Activated T-helper 1 cell treated with anti-CD3 and anti-CD28 coated beads, Interleukin-2, amount 50 U/mL, for 16 hours (primary cell): ENCODE results near the gene CAMK2G.
"Not testable (repeated sequence)": the region's sequence is repeated elsewhere in the genome, so short reads cannot be mapped to it uniquely, and the experiment has no call there.

Experiments
- DNase-seq, 2 donors: peaks; one replicate each; pipeline ENCODE4 v3.0.0-alpha.2; 2020; ENCODE audit warnings: low read depth in 1 of 2, low spot score in 1 of 2

Gene CAMK2G

DNA sequence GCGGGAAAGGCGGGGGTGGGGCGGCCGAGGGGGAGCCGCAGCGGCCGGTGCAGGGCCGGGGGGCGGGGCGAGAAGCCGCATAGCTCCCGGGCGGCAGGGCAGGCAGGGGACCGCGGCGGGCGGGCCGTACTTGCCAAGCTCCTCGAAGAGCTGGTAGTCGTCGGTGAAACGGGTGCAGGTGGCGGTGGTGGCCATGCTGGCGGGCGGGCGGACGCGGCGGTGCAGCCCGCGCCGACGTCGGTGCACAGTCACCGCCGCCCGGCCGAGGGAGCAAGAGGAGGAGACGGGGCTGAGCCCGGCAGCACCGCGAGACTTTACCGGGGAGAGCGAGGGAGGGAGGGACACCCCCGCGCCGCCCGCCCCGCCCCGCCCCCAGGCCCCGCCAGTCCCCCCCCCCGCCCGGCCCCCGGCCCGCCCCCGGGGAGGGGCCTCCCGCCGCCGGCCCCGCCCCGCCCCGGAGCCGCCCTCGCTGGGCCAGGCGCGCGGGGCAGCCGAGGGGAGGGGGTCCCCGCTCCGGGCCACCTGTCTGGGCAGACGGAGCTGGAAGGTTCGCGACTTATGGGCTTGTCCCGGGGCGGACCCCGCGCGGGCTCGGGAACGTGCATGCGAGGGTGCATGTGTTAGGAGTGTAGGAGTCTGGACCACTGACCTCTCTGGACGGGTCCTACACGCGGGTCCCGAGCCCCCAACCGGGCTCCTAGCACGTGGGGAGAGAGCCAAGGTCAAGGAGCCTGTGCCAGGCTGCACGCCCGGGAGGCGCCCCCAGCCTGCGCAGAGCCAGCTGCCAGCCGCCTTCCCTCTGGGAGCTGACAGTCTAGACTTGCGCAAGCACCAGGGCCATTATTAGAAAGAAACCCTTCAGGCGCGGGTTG, at the start of gene CAMK2G:
CAMK2G (minus strand) TSS at position 289 of the 872 bp plus-strand sequence; CDS start at position 195, 94 bp downstream.
- DNase-seq, result peak; percentile 57 to 73

DNA sequence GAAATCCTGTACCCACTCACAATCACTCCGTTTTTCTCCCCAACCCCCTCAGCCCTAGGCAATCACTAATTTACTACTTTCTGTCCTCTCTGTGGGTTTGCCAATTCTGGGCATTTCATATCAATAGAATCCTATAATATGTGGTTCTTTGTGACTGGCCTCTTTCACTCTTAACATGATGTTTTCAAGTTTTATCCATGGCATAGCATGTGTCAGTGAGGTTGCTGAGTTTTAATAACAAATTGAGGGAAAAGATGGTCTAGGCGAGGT, 48.4 kb upstream of the CAMK2G start:
- no peak for DNase-seq

- DNase-seq, result no peak
Measured at GRCh38 chr10:73922007-73922863, 47.9 kb upstream of the CAMK2G start.

DNA sequence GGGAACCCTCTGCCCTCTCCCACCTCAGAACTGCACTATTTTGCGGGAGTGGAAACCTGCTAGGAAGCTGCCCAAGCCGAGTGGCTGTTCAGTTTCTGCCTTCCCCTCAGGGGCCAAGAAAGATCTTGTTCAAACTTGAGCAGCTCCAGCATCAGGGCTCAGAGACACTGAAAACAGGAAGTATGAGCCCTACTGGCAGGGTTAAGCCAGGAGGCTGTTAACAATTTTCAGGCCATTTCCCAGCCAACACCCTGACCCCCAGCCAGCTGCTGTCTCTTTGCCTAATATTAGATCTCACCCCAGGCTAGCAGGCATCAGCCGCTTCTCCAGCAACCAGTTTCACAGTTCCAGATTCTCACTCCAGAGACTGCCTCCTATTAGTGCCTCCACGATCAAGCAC, 45.7 kb upstream of the CAMK2G start:
- DNase-seq, result no peak

- not testable (repeated sequence) for DNase-seq
Measured at GRCh38 chr10:73919481-73919880, 45.1 kb upstream of the CAMK2G start.

- DNase-seq, result no peak
Measured at GRCh38 chr10:73917566-73918305, 43.4 kb upstream of the CAMK2G start.

- DNase-seq, result no peak
Measured at GRCh38 chr10:73916761-73917470, 42.6 kb upstream of the CAMK2G start.

DNA sequence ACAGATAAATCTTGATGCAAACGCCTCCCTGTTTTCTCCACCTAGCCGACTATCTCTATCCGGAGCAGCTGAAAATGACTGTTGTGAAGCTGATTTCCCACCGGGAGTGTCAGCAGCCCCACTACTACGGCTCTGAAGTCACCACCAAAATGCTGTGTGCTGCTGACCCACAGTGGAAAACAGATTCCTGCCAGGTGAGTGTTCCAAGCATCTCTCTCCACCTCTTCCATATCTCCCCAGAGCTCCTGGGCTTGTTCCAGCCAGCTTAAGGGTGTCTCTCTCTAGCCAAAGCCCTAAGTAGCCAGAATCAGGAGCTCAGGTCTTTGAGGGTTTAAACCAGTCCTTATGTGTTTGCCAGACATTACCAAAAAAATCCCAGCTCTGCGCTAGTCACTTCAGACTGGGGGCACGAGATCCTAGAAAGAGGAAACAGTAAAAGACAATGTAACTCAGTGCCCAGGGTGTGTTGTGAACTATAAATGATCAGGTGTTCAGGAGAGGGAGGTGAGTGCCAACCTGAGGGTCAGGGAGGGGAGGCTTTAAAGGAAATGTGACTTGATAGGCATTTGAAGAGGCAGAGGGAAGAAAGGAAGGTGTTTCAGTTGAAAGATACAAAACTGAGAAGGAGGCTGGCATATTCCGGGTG, 41.0 kb upstream of the CAMK2G start:
- DNase-seq, result no peak

DNA sequence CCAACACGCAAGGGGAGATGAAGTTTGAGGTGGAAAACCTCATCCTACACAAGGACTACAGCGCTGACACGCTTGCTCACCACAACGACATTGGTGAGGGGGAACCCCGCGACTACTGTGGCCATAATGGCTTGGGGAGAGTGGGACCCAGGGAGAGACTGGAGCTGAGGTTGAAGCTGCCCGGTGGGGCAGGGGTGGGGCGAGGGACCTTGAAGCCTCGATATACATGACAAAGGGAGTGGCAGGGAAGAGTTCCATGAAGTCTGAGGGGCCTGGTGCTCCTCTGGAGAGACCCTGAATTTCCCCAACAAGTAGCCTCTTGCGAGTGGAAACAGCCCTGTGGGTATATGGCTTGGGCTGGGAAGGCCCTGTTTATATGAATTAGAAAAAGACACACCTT, 39.7 kb upstream of the CAMK2G start:
- no peak for DNase-seq

GRCh38 chr10:73911553-73912004, 37.2 kb upstream of the CAMK2G start:
- DNase-seq, result no peak

DNA sequence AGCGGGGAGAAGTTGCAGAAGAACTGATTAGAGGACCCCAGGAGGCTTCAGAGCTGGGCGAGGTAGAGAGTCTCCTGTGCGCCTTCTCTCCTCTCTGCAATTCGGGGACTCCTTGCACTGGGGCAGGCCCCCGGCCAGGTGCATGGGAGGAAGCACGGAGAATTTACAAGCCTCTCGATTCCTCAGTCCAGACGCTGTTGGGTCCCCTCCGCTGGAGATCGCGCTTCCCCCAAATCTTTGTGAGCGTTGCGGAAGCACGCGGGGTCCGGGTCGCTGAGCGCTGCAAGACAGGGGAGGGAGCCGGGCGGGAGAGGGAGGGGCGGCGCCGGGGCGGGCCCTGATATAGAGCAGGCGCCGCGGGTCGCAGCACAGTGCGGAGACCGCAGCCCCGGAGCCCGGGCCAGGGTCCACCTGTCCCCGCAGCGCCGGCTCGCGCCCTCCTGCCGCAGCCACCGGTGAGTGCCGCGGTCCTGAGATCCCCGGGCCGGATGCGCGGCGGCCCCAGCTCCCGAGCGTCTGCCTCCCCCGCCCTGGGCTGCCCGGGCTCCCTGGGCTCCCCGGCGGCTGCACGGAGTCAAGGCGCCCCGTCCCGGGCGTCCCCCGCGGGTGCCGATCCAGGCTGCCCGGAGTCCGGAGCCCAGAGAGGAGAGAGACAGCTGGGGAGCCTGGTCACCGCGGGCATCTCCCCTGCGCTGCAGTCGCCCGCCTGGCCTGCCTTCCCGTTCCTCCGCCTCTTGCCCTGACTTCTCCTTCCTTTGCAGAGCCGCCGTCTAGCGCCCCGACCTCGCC, 36.6 kb upstream of the CAMK2G start, which contains the start of gene PLAU:
PLAU (plus strand) TSS at position 369 of the 789 bp plus-strand sequence. CDS start 424 bp downstream, outside the sequence.
- DNase-seq, result no peak

DNA sequence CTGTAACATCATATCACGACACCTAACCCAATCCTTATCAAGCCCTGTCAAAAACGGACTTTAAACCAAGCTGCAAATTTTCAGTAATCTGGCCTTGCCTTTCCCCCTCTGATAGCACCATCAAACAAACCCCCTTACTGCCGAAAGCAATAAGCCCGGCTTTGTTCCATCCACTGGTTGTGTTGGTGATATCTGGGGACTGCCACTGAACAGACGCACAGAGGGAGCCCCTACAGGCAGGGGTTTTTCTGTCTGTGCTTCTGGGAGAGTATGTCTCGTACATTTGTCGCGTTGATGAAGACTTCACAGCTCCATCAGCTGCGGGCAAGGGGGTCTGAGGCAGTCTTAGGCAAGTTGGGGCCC, 36.0 kb upstream of the CAMK2G start:
- no peak for DNase-seq

GRCh38 chr10:73909540-73910115, 35.3 kb upstream of the CAMK2G start:
- no peak for DNase-seq

DNA sequence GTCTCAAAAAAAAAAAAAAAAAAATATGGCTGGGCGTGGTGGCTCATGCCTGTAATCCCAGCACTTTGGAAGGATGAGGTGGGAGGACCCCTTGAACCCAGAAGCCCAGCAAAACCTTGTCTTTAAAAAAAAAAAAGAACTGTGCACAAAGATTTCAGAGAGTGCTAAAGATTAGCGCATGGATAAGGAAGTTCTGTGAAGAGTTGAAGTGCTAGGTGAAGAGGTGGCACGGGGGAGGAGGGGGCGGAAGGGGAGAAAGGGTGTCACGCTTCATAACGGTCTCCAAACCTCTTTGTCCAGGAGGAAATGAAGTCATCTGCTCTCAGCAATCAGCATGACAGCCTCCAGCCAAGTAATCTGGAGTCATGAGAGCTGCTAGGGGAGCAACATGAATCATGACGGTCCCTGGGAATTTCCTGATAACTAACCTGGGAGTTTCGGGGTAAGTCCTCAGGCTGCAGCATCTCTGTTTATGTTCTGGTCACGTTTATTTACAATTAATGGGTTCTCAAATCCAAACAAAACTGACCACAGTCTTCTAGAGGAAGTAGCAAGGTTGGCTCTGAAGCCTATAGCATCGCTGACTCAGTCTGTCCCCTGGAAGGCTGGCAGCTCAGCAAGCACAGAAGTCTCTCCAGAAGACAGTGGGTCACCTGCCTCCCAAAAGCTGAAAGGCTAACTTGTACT, 34.6 kb upstream of the CAMK2G start:
- DNase-seq, result peak in 1 of 2 donors; percentile 25

DNA sequence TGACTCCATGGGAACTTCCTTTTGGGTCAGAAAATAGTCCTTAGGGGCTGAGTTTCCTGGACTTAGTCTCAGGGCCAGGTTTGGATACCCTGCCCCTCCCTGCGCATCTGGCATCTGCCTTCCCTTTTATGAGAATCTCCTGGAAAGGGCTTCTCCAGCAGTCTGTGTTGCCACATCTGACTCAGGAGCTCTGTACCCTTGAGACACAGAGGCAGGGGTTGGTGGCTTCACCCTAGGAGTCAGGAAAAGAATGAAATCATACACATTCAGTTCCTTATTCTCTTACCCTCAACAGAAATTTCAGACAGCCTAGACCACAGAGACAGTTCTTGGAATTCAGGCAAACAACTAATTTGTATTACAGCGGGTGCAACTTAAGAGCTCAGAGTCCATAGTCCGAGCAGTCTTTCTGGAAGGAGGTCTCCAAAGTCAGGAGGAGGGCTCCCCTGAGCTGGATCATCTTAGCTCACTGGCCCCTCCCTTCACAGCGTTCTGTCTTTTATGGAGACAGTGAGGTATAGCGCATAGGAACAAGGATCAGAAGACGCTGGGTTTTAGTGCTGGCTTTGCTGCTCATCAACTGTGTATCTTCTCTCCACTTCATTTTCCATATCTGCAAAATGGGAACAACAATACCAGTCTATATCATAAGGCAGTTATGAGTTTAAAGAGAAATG, 33.6 kb upstream of the CAMK2G start:
- DNase-seq, result no peak

DNA sequence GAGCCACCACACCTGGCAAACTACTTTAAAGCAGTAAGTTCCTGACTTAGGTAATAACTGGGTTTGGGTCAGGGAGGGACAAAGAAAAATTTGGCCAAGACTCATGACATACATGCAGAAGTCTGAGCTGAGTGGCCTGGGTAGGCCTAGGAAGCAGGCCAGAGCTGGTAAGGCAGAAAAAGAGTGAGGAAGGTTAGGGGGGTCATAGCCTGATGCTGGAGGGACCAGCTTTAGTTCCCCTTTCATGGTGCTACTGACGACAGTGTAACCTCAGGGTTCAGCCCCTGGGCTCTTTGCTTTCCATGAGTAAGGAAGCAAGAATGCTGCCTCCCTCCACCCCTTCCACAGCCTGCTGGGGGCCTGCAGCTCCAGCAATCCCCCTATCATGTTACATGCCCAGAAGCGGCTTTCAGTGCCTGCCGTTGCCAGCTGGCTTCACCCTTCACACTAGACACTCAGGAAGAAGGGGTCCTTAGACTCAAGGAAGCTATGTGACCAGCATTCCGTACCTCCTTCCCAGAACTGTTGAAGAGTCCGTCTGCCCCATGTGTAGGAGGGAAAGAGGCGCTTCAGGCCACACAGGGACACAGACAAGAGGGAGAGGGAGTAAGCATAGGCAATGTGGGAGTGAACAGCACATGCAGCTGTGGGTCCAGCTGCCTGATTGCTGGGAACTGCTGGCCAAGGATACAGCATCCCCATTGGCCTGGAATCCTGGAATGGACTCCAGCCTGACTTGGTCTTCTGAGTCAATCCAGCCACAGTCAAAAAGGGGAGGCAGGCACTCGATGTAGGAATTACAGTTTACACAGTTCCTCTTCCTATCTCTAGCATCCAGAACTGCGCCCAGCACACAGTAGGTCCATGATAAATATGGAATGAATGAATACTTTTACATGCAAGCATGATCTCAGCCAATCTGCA, 32.4 kb upstream of the CAMK2G start:
- no peak for DNase-seq
